CD14-positive monocyte (primary cell): ENCODE measurements around the gene SLC6A20. TPM values are rescaled to one million over a fixed set of nuclear protein-coding genes. Genes with fewer than 3 reads are reported as not detected.

Experiments
- DNase-seq, 3 donors: peaks; one replicate each; pipeline ENCODE4 v3.0.0-alpha.2; 2011 to 2022
- H2AFZ ChIP-seq: 2 replicates; pipeline ENCODE4 v1.6.0; 2012; ENCODE audit warnings: mild to moderate bottlenecking, low read depth, low read length, inconsistent platforms; ENCODE audit not compliant: insufficient read depth, poor library complexity, severe bottlenecking
- H3K27ac ChIP-seq, 2 donors: 1 replicate in 1 of 2; 2 replicates in 1 of 2; pipeline ENCODE4 v1.5.1; 2012 to 2013; ENCODE audit warnings: low read length in 2 of 2, control low read depth in 1 of 2, inconsistent platforms in 1 of 2, low read depth in 1 of 2, mild to moderate bottlenecking in 1 of 2
- H3K27me3 ChIP-seq, 2 donors: one replicate each; pipeline versions ENCODE4 v1.6.0 to v1.6.1; 2011 to 2013; ENCODE audit warnings: low read length in 2 of 2; ENCODE audit not compliant: control insufficient read depth in 2 of 2, insufficient read depth in 2 of 2
- H3K36me3 ChIP-seq, 2 donors: replicated peaks in 1 of 2; 1 replicate in 1 of 2; 2 replicates in 1 of 2; pipeline versions ENCODE4 v1.5.1 to v1.6.1; 2012 to 2013; ENCODE audit warnings: low read length in 2 of 2, control low read depth in 1 of 2, inconsistent platforms in 1 of 2, mild to moderate bottlenecking in 1 of 2; ENCODE audit not compliant: insufficient read depth in 2 of 2, control insufficient read depth in 1 of 2
- H3K4me1 ChIP-seq, 2 donors: 1 replicate in 1 of 2; 2 replicates in 1 of 2; pipeline versions ENCODE4 v1.5.1 to v1.6.1; 2012 to 2013; ENCODE audit warnings: low read length in 2 of 2, control low read depth in 1 of 2, inconsistent platforms in 1 of 2, mild to moderate bottlenecking in 1 of 2, moderate library complexity in 1 of 2; ENCODE audit not compliant: insufficient read depth in 2 of 2, control insufficient read depth in 1 of 2
- H3K4me2 ChIP-seq: replicated peaks from 2 replicates; pipeline ENCODE3; 2012; ENCODE audit warnings: low read length, moderate library complexity, mild to moderate bottlenecking; ENCODE audit not compliant: poor library complexity, severe bottlenecking; ENCODE audit errors: extremely low read depth
- H3K4me3 ChIP-seq, 3 experiments: fragments of 200-600 bp in 1 of 3; sonication (generic) in 1 of 3; replicated peaks in 1 of 3; 1 replicate in 2 of 3; 2 replicates in 1 of 3; pipeline ENCODE4 v1.5.1; 2011 to 2013; ENCODE audit warnings: low read length in 3 of 3, mild to moderate bottlenecking in 3 of 3, control low read depth in 2 of 3, low read depth in 2 of 3, inconsistent platforms in 1 of 3, moderate library complexity in 1 of 3
- H3K79me2 ChIP-seq: 2 replicates; pipeline ENCODE4 v1.6.0; 2012; ENCODE audit warnings: mild to moderate bottlenecking, control low read depth, inconsistent platforms, low read length, moderate library complexity; ENCODE audit not compliant: insufficient read depth
- H3K9ac ChIP-seq: 2 replicates; pipeline ENCODE4 v1.6.0; 2017; ENCODE audit warnings: low read length, mild to moderate bottlenecking; ENCODE audit not compliant: insufficient read depth, poor library complexity, severe bottlenecking
- H3K9me3 ChIP-seq, 2 donors: replicated peaks in 1 of 2; 1 replicate in 1 of 2; 2 replicates in 1 of 2; pipeline versions ENCODE4 v1.5.1 to v1.6.1; 2012 to 2013; ENCODE audit warnings: low read length in 2 of 2, control low read depth in 1 of 2; ENCODE audit not compliant: control insufficient read depth in 1 of 2, insufficient read depth in 1 of 2
- H4K20me1 ChIP-seq: 2 replicates; pipeline ENCODE4 v1.6.0; 2012; ENCODE audit warnings: mild to moderate bottlenecking, low read length, control low read depth, moderate library complexity; ENCODE audit not compliant: insufficient read depth
- H3K27ac Mint-ChIP-seq, 7 donors: one replicate each; pipeline ENCODE4 v1.8.0; 2020; ENCODE audit warnings: mild to moderate bottlenecking in 7 of 7, mixed read lengths in 7 of 7, moderate library complexity in 6 of 7, inconsistent platforms in 2 of 7
- H3K27me3 Mint-ChIP-seq, 3 donors: one replicate each; pipeline ENCODE4 v1.8.0; 2021 to 2022; ENCODE audit warnings: low read depth in 3 of 3, mild to moderate bottlenecking in 3 of 3, mixed read lengths in 3 of 3, moderate library complexity in 3 of 3, inconsistent platforms in 1 of 3
- H3K36me3 Mint-ChIP-seq, 2 donors: one replicate each; pipeline ENCODE4 v1.8.0; 2020; ENCODE audit warnings: mixed read lengths in 2 of 2, inconsistent platforms in 1 of 2, mild to moderate bottlenecking in 1 of 2
- H3K4me1 Mint-ChIP-seq: one replicate; pipeline ENCODE4 v1.8.0; 2020; ENCODE audit warnings: mild to moderate bottlenecking, mixed read lengths
- H3K4me3 Mint-ChIP-seq, 2 donors: one replicate each; pipeline ENCODE4 v1.8.0; 2020; ENCODE audit warnings: mild to moderate bottlenecking in 2 of 2, mixed read lengths in 2 of 2, moderate library complexity in 1 of 2
- H3K9me3 Mint-ChIP-seq, 7 donors: one replicate each; pipeline ENCODE4 v1.8.0; 2020 to 2022; ENCODE audit warnings: mixed read lengths in 7 of 7, mild to moderate bottlenecking in 6 of 7, moderate library complexity in 6 of 7, inconsistent platforms in 2 of 7
- CTCF ChIP-seq: fragments of 200-600 bp; IDR thresholded peaks from one replicate; pipeline ENCODE4 v1.8.0; 2022; ENCODE audit warnings: antibody characterized with exemption, mild to moderate bottlenecking
- WGBS: methylation state at CpG from one replicate; pipeline ENCODE4 v1.1.5; 2013; ENCODE audit warnings: missing lambda C conversion rate; ENCODE audit not compliant: insufficient coverage; 5-methylcytosine and 5-hydroxymethylcytosine counted together
- intact Hi-C, 2 donors: fragments of 100-400 bp; cut with micrococcal nuclease; formaldehyde crosslinking; loops; one replicate each; pipeline versions ENCODE4 v1.15.0 to v1.15.1; 2023
- polyA plus RNA-seq, 3 donors: library from polyadenylated mRNA; depleted of rRNA in 1 of 3; unstranded in 2 of 3; stranded (reverse) in 1 of 3; fragments of 300-500 nt in 2 of 3; fragments of >200 nt in 1 of 3; fragmentation: Illumina TruSeq in 2 of 3; gene quantifications; 1 replicate in 2 of 3; 2 replicates in 1 of 3; pipeline ENCODE4 v1.2.3, GENCODE V29; 2012 to 2021

SLC6A20 gene
- polyA plus RNA-seq, 3 donors: not detected

- WGBS: 69% methylated on average over 2 of the region's 3 CpGs
- no peaks in the 10 kb centered on the region for H3K4me1 ChIP-seq
- intact Hi-C loops: no loop called here
- H3K4me3 Mint-ChIP-seq: no peak overlapping the region
- no peak overlapping the region for H3K27ac Mint-ChIP-seq
- no peaks in the 10 kb centered on the region for H4K20me1 ChIP-seq
- no peak for DNase-seq
- no peak overlapping the region for H3K4me3 ChIP-seq
- no peak overlapping the region for H3K9ac ChIP-seq
- no peaks in the 10 kb centered on the region for H3K36me3 ChIP-seq
- H3K4me2 ChIP-seq: no peak overlapping the region
- H3K36me3 Mint-ChIP-seq: no peaks in the 10 kb centered on the region
- H3K27me3 Mint-ChIP-seq: peaks cover 3 to 7% (median 4%) of the 10 kb centered on the region in 3 donors
- no peaks in the 10 kb centered on the region for H3K27me3 ChIP-seq
- H3K4me1 Mint-ChIP-seq: no peaks in the 10 kb centered on the region
- H3K27ac ChIP-seq: no peak overlapping the region
- no peak for TF ChIP-seq CTCF
- no peak overlapping the region for H2AFZ ChIP-seq
- no peaks in the 10 kb centered on the region for H3K9me3 Mint-ChIP-seq
- no peaks in the 10 kb centered on the region for H3K9me3 ChIP-seq
- no peaks in the 10 kb centered on the region for H3K79me2 ChIP-seq
Measured at GRCh38 chr3:45778761-45779201, 17.6 kb downstream of the SLC6A20 start.

DNA sequence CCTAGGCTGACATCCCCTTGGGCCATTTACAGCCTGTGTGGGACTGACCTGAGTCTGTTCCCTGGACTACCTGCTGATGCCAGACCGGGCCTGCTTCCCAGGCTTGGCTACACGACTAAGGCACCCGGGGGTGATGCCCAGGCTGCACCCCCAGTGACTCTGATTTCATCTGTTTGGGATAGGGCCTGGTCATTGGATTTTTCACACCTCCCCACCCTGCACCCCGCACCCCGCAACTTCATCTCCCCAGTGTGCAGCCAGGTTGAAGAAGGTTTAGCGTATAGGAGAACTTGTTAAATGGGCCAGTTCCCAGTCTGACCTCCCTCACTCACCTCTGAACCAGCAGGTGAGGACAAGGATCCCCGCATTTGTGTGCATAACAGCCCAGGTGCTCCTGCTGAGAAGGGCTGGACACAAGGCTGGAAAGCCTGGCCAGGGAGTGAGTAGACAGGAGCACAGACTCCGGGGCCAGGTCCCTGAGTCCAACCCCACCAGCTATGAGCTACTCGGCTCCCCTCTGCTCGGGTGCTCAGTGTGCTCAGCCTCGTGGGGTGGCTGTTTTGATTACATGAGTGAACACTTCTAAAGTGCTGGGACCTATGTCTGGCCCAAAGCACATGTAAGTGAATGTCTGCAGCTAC lies 18.5 kb downstream of the SLC6A20 start:
- no peaks in the 10 kb centered on the region for H3K4me1 Mint-ChIP-seq
- Histone ChIP-seq H3K27ac (no peak overlapping the region), H3K9ac (no peak overlapping the region), H3K79me2 (no peaks in the 10 kb centered on the region), H3K4me3 (no peak overlapping the region), H4K20me1 (no peaks in the 10 kb centered on the region), H3K4me2 (no peak overlapping the region), H3K4me1 (no peaks in the 10 kb centered on the region), H2AFZ (no peak overlapping the region), H3K36me3 (no peaks in the 10 kb centered on the region), H3K27me3 (no peaks in the 10 kb centered on the region), H3K9me3 (no peaks in the 10 kb centered on the region)
- intact Hi-C loops: no loop called here
- no peaks in the 10 kb centered on the region for H3K9me3 Mint-ChIP-seq
- H3K27ac Mint-ChIP-seq: peak overlapping the region in 1 of 7 donors; percentile 24
- H3K36me3 Mint-ChIP-seq: no peaks in the 10 kb centered on the region
- H3K27me3 Mint-ChIP-seq: peaks cover 3 to 9% (median 4%) of the 10 kb centered on the region in 3 donors
- 100% methylated on average over 4 of the region's 11 CpGs for WGBS
- H3K4me3 Mint-ChIP-seq: no peak overlapping the region
- TF ChIP-seq CTCF: no peak
- DNase-seq: no peak
